HG03108 (cell line): Measurements from ENCODE around the gene TMEM123.

Source experiments
- ATAC-seq: cut with Tn5 transposase; IDR thresholded peaks from one replicate; pipeline ENCODE4 v1.9.1; 2021; ENCODE audit warnings: moderate library complexity; ENCODE audit not compliant: unreplicated experiment

The TMEM123 gene

GRCh38 chr11:102452461-102453301, at the start of gene TMEM123:
TSS of gene TMEM123 (minus strand) at chr11:102452765. CDS start at chr11:102452623, 142 bp downstream.
- ATAC-seq = peak; percentile 41

- ATAC-seq = no peak
Measured at GRCh38 chr11:102500829-102501228, 48.3 kb upstream of the TMEM123 start.

- ATAC-seq = no peak
Measured at GRCh38 chr11:102499931-102500330, 47.4 kb upstream of the TMEM123 start.

- no peak for ATAC-seq
Measured at GRCh38 chr11:102499151-102499550, 46.6 kb upstream of the TMEM123 start.

GRCh38 chr11:102497061-102497460, 44.5 kb upstream of the TMEM123 start:
- no peak for ATAC-seq

GRCh38 chr11:102495161-102496042, 42.8 kb upstream of the TMEM123 start:
- peak; percentile 95 for ATAC-seq

- no peak for ATAC-seq
Measured at GRCh38 chr11:102494216-102494615, 41.7 kb upstream of the TMEM123 start.

- no peak for ATAC-seq
Measured at GRCh38 chr11:102493524-102493923, 41.0 kb upstream of the TMEM123 start.

GRCh38 chr11:102491969-102492368, 39.4 kb upstream of the TMEM123 start:
- ATAC-seq = no peak

GRCh38 chr11:102489186-102490145, 36.9 kb upstream of the TMEM123 start:
- no peak for ATAC-seq

- ATAC-seq = peak; percentile 92
Measured at GRCh38 chr11:102488208-102488607, 35.6 kb upstream of the TMEM123 start.

GRCh38 chr11:102487214-102487613, 34.6 kb upstream of the TMEM123 start:
- ATAC-seq = no peak

- no peak for ATAC-seq
Measured at GRCh38 chr11:102486584-102486983, 34.0 kb upstream of the TMEM123 start.

GRCh38 chr11:102485095-102485722, 32.6 kb upstream of the TMEM123 start:
- ATAC-seq = no peak

- ATAC-seq = no peak
Measured at GRCh38 chr11:102482433-102482832, 29.9 kb upstream of the TMEM123 start.

- ATAC-seq = no peak
Measured at GRCh38 chr11:102479733-102480132, 27.2 kb upstream of the TMEM123 start.

GRCh38 chr11:102478673-102479299, 26.2 kb upstream of the TMEM123 start:
- no peak for ATAC-seq

GRCh38 chr11:102476812-102477211, 24.2 kb upstream of the TMEM123 start:
- ATAC-seq = peak; percentile 39

GRCh38 chr11:102476069-102476468, 23.5 kb upstream of the TMEM123 start:
- ATAC-seq = no peak

- ATAC-seq = no peak
Measured at GRCh38 chr11:102473543-102473942, 21.0 kb upstream of the TMEM123 start.
